GM12878 (cell line): ENCODE results near the gene LDHAL6A. TPM values are rescaled to one million over a fixed set of nuclear protein-coding genes. Genes with fewer than 3 reads are reported as not detected.

ENCODE experiments used
- ATAC-seq: fragments of 200-7000 bp; cut with Tn5 transposase; 3 replicates; pipeline ENCODE4 v1.9.1; 2020; ENCODE audit warnings: mild to moderate bottlenecking, moderate library complexity
- BruUV-seq: library from RNA; stranded (reverse); fragments of 400-500 nt; replicated peaks from 2 replicates; lab custom pipeline; 2021; lab: Mats Ljungman, UMichigan
- CTCF ChIA-PET: fragments of 300-600 bp; sonication (Branson Sonifier 250); formaldehyde crosslinking; extraction: SDS; loops from one replicate; lab custom pipeline; 2021; ENCODE audit warnings: inconsistent platforms; lab: Yijun Ruan, JAX
- POLR2A ChIA-PET: fragments of 350-600 bp; formaldehyde crosslinking; extraction: SDS; loops from one replicate; lab custom pipeline; 2021; ENCODE audit warnings: inconsistent platforms; lab: Charles Lee
- RAD21 ChIA-PET: fragments of 300-600 bp; sonication (Branson Sonifier 250); formaldehyde crosslinking; loops from one replicate; lab custom pipeline; 2023; ENCODE audit warnings: antibody characterized with exemption; ENCODE audit not compliant: unreplicated experiment; lab: Charles Lee
- SMC1A ChIA-PET: fragments of 300-600 bp; sonication (Branson Sonifier 250); formaldehyde crosslinking; loops from one replicate; lab custom pipeline; 2023; ENCODE audit not compliant: unreplicated experiment, uncharacterized antibody; lab: Charles Lee
- DNase-seq: peaks from one replicate; pipeline ENCODE4 v3.0.0-alpha.2; 2011; ENCODE audit warnings: low read depth, low spot score
- FAIRE-seq: peaks from 3 replicates; lab custom pipeline; 2011; peaks lifted over from hg19 to GRCh38; lab: Jason Lieb, UNC
- H2AFZ ChIP-seq: 2 replicates; pipeline ENCODE4 v1.6.0; 2011; ENCODE audit warnings: low read depth, low read length, control low read depth; ENCODE audit not compliant: control insufficient read depth
- H3K27ac ChIP-seq: 2 replicates; pipeline ENCODE4 v1.5.1; 2011; ENCODE audit warnings: control low read depth; ENCODE audit not compliant: control insufficient read depth, insufficient read depth
- H3K27me3 ChIP-seq, 2 experiments: replicated peaks in 1 of 2; 2 replicates each; pipeline versions ENCODE4 v1.6.0 to v1.6.1; 2011; ENCODE audit warnings: low read length in 1 of 2; ENCODE audit not compliant: control insufficient read depth in 2 of 2, insufficient read depth in 2 of 2
- H3K36me3 ChIP-seq, 2 experiments: 2 replicates each; pipeline ENCODE4 v1.5.1; 2011; ENCODE audit warnings: low read length in 1 of 2; ENCODE audit not compliant: control insufficient read depth in 2 of 2, insufficient read depth in 2 of 2
- H3K4me1 ChIP-seq: 2 replicates; pipeline ENCODE4 v1.6.1; 2011; ENCODE audit warnings: mild to moderate bottlenecking, low read length, moderate library complexity, mixed read lengths; ENCODE audit not compliant: control insufficient read depth, insufficient read depth
- H3K4me2 ChIP-seq: 2 replicates; pipeline ENCODE4 v1.6.0; 2011; ENCODE audit warnings: control low read depth; ENCODE audit not compliant: control insufficient read depth, insufficient read depth
- H3K4me3 ChIP-seq: fragments of 200-600 bp; sonication (generic); 2 replicates; pipeline ENCODE4 v1.5.1; 2016
- H3K79me2 ChIP-seq: 2 replicates; pipeline ENCODE4 v1.6.0; 2011; ENCODE audit warnings: low read length; ENCODE audit not compliant: control insufficient read depth, insufficient read depth
- H3K9ac ChIP-seq: 2 replicates; pipeline ENCODE4 v1.8.0; 2011; ENCODE audit warnings: low read length, control low read depth, mixed read lengths; ENCODE audit not compliant: control insufficient read depth, insufficient read depth
- H3K9me3 ChIP-seq: replicated peaks from 3 replicates; pipeline ENCODE4 v1.5.1; 2011; ENCODE audit warnings: mild to moderate bottlenecking, low read length; ENCODE audit not compliant: control insufficient read depth, insufficient read depth
- H4K20me1 ChIP-seq: 2 replicates; pipeline ENCODE4 v1.6.0; 2011; ENCODE audit not compliant: control insufficient read depth, insufficient read depth
- ATF2 ChIP-seq: IDR thresholded peaks from 2 replicates; pipeline ENCODE4 v1.6.1; 2012; ENCODE audit warnings: low read length, inconsistent platforms
- BCL11A ChIP-seq: IDR thresholded peaks from 2 replicates; pipeline ENCODE4 v1.6.1; 2011; ENCODE audit warnings: low read depth, low read length
- CBFB ChIP-seq: IDR thresholded peaks from 2 replicates; pipeline ENCODE4 v1.6.1; 2016; ENCODE audit warnings: antibody characterized with exemption, low read depth
- CHD2 ChIP-seq: IDR thresholded peaks from 2 replicates; pipeline ENCODE4 v1.6.1; 2011; ENCODE audit warnings: low read depth, low read length, improper control_type of control experiment, borderline replicate concordance
- CUX1 ChIP-seq: IDR thresholded peaks from 2 replicates; pipeline ENCODE4 v1.6.1; 2012; ENCODE audit warnings: improper control_type of control experiment, low read depth, low read length; ENCODE audit not compliant: insufficient replicate concordance
- EGR1 ChIP-seq, 2 experiments: IDR thresholded peaks; 1 replicate in 1 of 2; 2 replicates in 1 of 2; pipeline ENCODE4 v1.6.1; 2011 to 2012; ENCODE audit warnings: low read depth in 2 of 2, low read length in 2 of 2, borderline replicate concordance in 1 of 2, mild to moderate bottlenecking in 1 of 2, moderate library complexity in 1 of 2
- ELK1 ChIP-seq: IDR thresholded peaks from 2 replicates; pipeline ENCODE4 v1.6.1; 2012; ENCODE audit warnings: low read depth, low read length, improper control_type of control experiment
- ESRRA ChIP-seq: IDR thresholded peaks from 2 replicates; pipeline ENCODE4 v1.6.1; 2012; ENCODE audit warnings: mild to moderate bottlenecking, low read length, improper control_type of control experiment
- IRF3 ChIP-seq: fragments of 450-650 bp; IDR thresholded peaks from 2 replicates; pipeline ENCODE4 v1.6.1; 2014; ENCODE audit warnings: mild to moderate bottlenecking
- IRF5 ChIP-seq: fragments of 450-650 bp; IDR thresholded peaks from 2 replicates; pipeline ENCODE4 v1.6.1; 2017; ENCODE audit warnings: borderline replicate concordance
- LARP7 ChIP-seq: fragments of 450-650 bp; IDR thresholded peaks from 2 replicates; pipeline ENCODE4 v1.6.1; 2017; ENCODE audit warnings: mild to moderate bottlenecking
- MTA3 ChIP-seq: IDR thresholded peaks from 2 replicates; pipeline ENCODE4 v1.6.1; 2012; ENCODE audit warnings: low read length, inconsistent platforms, borderline replicate concordance
- MYC ChIP-seq: IDR thresholded peaks from 2 replicates; pipeline ENCODE4 v1.6.1; 2011; ENCODE audit warnings: mild to moderate bottlenecking, low read length, moderate library complexity, inconsistent platforms; ENCODE audit not compliant: insufficient read depth, insufficient replicate concordance, insufficient read length, severe bottlenecking
- PML ChIP-seq: IDR thresholded peaks from 2 replicates; pipeline ENCODE4 v1.6.1; 2012; ENCODE audit warnings: low read length, inconsistent platforms
- SREBF1 ChIP-seq: IDR thresholded peaks from 2 replicates; pipeline ENCODE4 v1.6.1; 2012; ENCODE audit warnings: mild to moderate bottlenecking, low read length
- TCF7 ChIP-seq: IDR thresholded peaks from 2 replicates; pipeline ENCODE4 v1.6.1; 2014; ENCODE audit warnings: antibody characterized with exemption, borderline replicate concordance
- WGBS: methylation state at CpG from one replicate; pipeline ENCODE4 v1.1.6; 2016; ENCODE audit warnings: low lambda C conversion rate; ENCODE audit not compliant: insufficient replicate concordance, insufficient coverage; ENCODE audit errors: missing lambda C conversion rate; 5-methylcytosine and 5-hydroxymethylcytosine counted together
- in situ Hi-C: fragments of 300-500 bp; cut with MboI; formaldehyde crosslinking; loops from 9 replicates; pipeline ENCODE4 v1.14.3; 2018; ENCODE audit warnings: mixed read lengths
- intact Hi-C: fragments of 100-400 bp; cut with micrococcal nuclease; formaldehyde crosslinking; loops from one replicate; pipeline ENCODE4 v1.14.2; 2022; ENCODE audit not compliant: unreplicated experiment
- polyA plus RNA-seq, 11 experiments: library from polyadenylated mRNA; depleted of rRNA in 4 of 11; unstranded in 6 of 11; stranded (reverse) in 5 of 11; fragments of >200 nt; fragmentation: Nextera tagmentation in 4 of 11; fragmentation: Illumina TruSeq in 1 of 11; extraction: Ambion mirVana in 4 of 11; extraction: Trizol in 1 of 11; gene quantifications; 1 replicate in 1 of 11; 2 replicates in 10 of 11; pipeline versions ENCODE4 v1.2.1 to v1.2.3, GENCODE V29; 2011 to 2016; ENCODE audit warnings: inconsistent platforms in 2 of 11, missing spikeins in 2 of 11, low read depth in 1 of 11
- total RNA-seq, 4 experiments: library from RNA; depleted of rRNA in 3 of 4; stranded (reverse); fragments of >200 nt in 3 of 4; fragmentation: Illumina TruSeq in 1 of 4; extraction: Trizol in 1 of 4; gene quantifications; 2 replicates each; pipeline versions ENCODE4 v1.2.1 to v1.2.3, GENCODE V29; 2013 to 2021

LDHAL6A gene
- total and polyA plus RNA-seq, 10 of the 15 experiments (the other 5 are each of a cell fraction or from before 2014, with no cell fraction given), result 0.03 to 0.11 (median 0.09) TPM; not detected in 7

- BruUV-seq, result no TSS peak
- Histone ChIP-seq H3K79me2 (no peaks in the 10 kb centered on the region), H3K4me2 (no peak overlapping the region), H3K27me3 (no peaks in the 10 kb centered on the region), H3K4me3 (no peak overlapping the region), H3K36me3 (peaks cover 2 to 21% of the 10 kb centered on the region in 2 experiments; a peak in 3 of 4 replicates), H3K27ac (no peak overlapping the region), H3K9ac (no peak overlapping the region), H3K4me1 (no peaks in the 10 kb centered on the region), H3K9me3 (no peaks in the 10 kb centered on the region), H4K20me1 (no peaks in the 10 kb centered on the region), H2AFZ (no peak overlapping the region)
- POLR2A ChIA-PET, result no interaction called here
- ATAC-seq, result no peak
- in situ Hi-C loops (no loop called here), intact Hi-C loops (no loop called here)
- FAIRE-seq, result no peak
- RAD21 ChIA-PET, result no interaction called here
- 93% methylated on average over 1 of the region's 1 CpG for WGBS
- SMC1A ChIA-PET, result no interaction called here
- no peak for DNase-seq
- CTCF ChIA-PET, result no interaction called here
- no peak for TF ChIP-seq SREBF1
- no peak for TF ChIP-seq MYC
- TF ChIP-seq IRF5, result no peak
- no peak for TF ChIP-seq EGR1 (IDR thresholded peaks at IDR 0.05; ENCODE audit: borderline replicate concordance in 1 of 2, low read depth in 2 of 2, low read length in 2 of 2)
- TF ChIP-seq CHD2, result no peak
- TF ChIP-seq CUX1, result no peak
- no peak for TF ChIP-seq IRF3
- TF ChIP-seq PML, result no peak
- TF ChIP-seq ATF2, result no peak
- no peak for TF ChIP-seq LARP7
- TF ChIP-seq CBFB, result no peak
- TF ChIP-seq TCF7, result no peak
- TF ChIP-seq ELK1, result no peak
- no peak for TF ChIP-seq ESRRA
- TF ChIP-seq BCL11A, result no peak
- TF ChIP-seq MTA3, result no peak
These were observed 42.4 kb downstream of the LDHAL6A start for GRCh38 chr11:18498039-18498438.
